ENCODE measurements around the gene HAND1.

The HAND1 gene

DNA sequence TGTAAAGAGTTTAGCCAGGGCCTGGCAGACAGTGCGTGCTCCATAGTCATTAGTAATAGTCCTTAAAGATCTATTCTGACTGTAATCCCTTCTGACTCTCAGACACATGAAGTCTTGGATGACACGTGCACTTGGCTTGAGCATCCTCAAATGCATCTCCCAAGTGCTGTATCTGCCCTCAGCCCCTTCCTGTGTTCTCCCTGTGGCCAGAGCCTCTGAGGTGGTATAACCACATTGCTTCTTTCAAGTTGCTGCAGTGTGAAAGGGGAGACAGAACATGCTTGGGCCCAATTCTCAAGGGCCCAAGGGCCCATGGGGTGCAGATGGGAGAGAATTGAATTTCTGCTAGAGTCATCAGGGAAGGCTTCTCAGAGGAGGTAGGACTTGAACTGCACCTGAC, 30.1 kb upstream of the HAND1 start:
- DNase-seq (ENCODE audit: low spot score): no peak
- CTCF ChIA-PET: interaction anchor here (0.6 kb wide), 1 partner anchor 13 kb away, joined by 4 read pairs; no protein-coding TSS in a partner anchor
- TF ChIP-seq, protein P1, sequence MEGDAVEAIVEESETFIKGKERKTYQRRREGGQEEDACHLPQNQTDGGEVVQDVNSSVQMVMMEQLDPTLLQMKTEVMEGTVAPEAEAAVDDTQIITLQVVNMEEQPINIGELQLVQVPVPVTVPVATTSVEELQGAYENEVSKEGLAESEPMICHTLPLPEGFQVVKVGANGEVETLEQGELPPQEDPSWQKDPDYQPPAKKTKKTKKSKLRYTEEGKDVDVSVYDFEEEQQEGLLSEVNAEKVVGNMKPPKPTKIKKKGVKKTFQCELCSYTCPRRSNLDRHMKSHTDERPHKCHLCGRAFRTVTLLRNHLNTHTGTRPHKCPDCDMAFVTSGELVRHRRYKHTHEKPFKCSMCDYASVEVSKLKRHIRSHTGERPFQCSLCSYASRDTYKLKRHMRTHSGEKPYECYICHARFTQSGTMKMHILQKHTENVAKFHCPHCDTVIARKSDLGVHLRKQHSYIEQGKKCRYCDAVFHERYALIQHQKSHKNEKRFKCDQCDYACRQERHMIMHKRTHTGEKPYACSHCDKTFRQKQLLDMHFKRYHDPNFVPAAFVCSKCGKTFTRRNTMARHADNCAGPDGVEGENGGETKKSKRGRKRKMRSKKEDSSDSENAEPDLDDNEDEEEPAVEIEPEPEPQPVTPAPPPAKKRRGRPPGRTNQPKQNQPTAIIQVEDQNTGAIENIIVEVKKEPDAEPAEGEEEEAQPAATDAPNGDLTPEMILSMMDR (conservative IDR thresholded peaks at IDR 0.05; ENCODE audit: low read depth): no peak
- no peak overlapping the region for H3K27ac ChIP-seq
- POLR2A ChIA-PET (ENCODE audit: low non-redundant PET): no interaction called here

DNA sequence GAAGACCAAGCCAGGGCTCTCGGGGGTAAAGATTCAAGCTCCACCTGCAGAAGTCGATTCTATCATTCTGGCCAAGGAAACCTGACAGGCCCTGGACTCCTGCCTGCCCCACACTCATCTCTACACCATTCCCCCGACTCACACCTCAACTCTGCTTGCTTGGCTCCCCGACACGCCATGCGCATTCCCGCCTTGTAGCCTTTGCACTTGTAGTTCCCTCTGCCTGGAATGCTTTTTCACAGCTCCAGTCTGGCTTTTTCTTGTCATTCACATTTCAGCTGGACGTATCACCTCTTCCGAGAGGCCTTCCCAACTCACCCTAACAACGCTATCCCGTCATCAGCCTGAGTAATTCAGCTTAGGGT, 28.7 kb upstream of the HAND1 start:
- DNase-seq (ENCODE audit: low spot score): no peak
- ChIA-PET CTCF (interaction anchor here (0.6 to 2.0 kb wide), 2 partner anchors 14 to 454 kb away, joined by 3 to 9 read pairs; no protein-coding TSS in a partner anchor), POLR2A (ENCODE audit: low non-redundant PET) (no interaction called here)
- TF ChIP-seq, protein P1 (conservative IDR thresholded peaks at IDR 0.05; ENCODE audit: low read depth): no peak
- no peak overlapping the region for H3K27ac ChIP-seq

DNA sequence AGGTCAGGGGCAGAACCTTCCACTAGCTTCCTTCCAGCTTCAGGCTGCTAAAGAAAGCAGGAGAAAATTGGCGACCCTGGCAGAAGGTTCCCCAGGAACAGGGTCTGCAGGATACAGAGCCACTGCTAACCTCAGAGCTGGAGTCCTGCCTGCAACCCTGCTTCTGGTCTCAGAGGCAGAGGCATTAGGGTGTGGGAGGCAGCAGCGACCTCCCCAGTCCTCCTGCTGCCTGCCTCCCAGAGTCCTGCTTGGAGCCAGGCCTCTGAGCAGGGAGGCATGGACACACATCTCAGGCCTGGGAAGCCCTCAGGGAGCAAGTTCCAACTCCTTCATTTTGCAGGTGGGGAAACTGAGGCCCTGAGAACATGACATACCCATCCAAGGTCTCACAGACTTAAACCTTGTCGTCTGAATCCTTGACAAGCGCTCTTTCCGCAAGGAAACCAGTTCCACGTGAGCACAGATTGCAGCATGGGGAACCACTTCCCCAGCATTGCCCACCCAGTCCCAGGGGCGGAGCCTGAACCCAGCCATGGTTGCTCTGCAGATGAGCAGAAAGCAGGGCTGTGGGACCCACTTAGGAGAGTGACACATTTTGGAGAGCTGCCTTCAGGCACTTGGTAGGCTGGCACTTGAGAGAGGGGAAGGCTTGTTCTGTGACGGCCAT, 28.2 kb upstream of the HAND1 start:
- no peak overlapping the region for H3K27ac ChIP-seq
- ChIA-PET POLR2A (ENCODE audit: low non-redundant PET) (no interaction called here), CTCF (interaction anchor here (2.0 kb wide), 1 partner anchor 15 kb away, joined by 9 read pairs; no protein-coding TSS in a partner anchor)
- DNase-seq (ENCODE audit: low spot score): no peak
- TF ChIP-seq, protein P1 (conservative IDR thresholded peaks at IDR 0.05; ENCODE audit: low read depth): no peak

DNA sequence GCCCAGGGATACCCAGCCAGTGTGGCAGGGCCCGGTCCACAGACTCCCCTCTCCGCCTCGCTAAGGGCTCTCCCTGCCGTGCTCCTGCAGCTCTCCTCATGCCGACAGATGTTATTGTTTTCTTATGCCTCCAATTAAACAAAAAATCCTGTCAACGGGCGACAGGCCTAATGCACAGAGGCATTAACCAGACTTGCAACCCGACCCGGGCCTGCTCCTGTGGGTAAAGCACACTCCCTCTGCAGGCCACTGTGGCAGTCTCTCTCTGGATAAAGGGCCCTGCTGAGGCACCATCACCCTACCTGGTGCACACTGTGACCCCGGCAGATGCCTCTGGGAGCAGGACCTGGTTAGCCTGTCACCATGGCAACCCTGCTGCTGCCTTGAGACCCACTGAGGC, 27.5 kb upstream of the HAND1 start:
- TF ChIP-seq, protein P1 (conservative IDR thresholded peaks at IDR 0.05; ENCODE audit: low read depth): no peak
- DNase-seq (ENCODE audit: low spot score): no peak
- ChIA-PET CTCF (interaction anchor here (0.7 to 1.0 kb wide), 2 partner anchors 13 to 15 kb away, joined by 4 to 9 read pairs; no protein-coding TSS in a partner anchor), POLR2A (ENCODE audit: low non-redundant PET) (no interaction called here)
- H3K27ac ChIP-seq: no peak overlapping the region

DNA sequence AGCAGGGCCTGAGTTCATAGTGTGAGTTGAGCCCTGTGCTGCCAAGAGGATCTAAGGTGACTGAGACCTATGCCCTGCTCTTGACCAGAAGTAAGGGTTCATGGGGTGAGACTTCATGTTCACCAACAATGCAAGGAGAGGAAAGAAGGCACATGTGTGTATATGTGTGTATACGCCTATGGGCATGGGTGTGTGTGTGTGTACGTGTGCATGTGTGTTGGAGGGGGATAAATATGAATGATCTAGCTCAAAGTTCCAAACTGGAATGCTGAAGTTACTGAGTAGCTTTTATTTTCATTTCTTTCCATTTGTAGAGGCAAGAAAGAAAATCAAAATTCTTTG, 25.6 kb upstream of the HAND1 start:
- TF ChIP-seq, protein P1 (conservative IDR thresholded peaks at IDR 0.05; ENCODE audit: low read depth): no peak
- DNase-seq (ENCODE audit: low spot score): no peak
- ChIA-PET POLR2A (ENCODE audit: low non-redundant PET) (no interaction called here), CTCF (interaction anchor here (0.6 to 1.3 kb wide), 3 partner anchors 9 to 98 kb away, joined by 3 to 8 read pairs (median 4); no protein-coding TSS in a partner anchor)
- no peak overlapping the region for H3K27ac ChIP-seq

DNA sequence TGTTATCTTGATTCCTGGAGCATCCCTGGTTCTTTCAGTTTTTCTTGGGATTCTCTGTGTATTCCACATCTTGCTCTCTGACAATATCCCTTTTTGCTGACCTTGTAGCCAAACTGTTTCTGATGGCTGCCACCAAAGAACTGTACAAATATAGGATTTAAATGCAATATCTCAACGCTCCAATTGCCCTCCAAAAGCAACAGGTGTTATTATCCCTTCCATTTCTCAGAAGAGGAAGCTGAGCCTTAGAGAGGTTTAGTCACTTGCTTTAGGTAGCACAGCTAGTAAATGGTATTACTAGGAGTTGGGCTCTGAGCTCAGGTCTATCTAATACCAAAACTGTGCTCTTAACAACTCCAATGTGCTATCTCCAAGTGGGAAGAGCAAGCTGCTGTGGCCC, 24.2 kb upstream of the HAND1 start:
- POLR2A ChIA-PET (ENCODE audit: low non-redundant PET): no interaction called here
- CTCF ChIA-PET: interaction anchor here (0.5 to 2.0 kb wide), 2 partner anchors 19 to 23 kb away, joined by 3 to 9 read pairs; no protein-coding TSS in a partner anchor
- no peak for DNase-seq (ENCODE audit: low spot score)
- no peak overlapping the region for H3K27ac ChIP-seq
- TF ChIP-seq, protein P1 (conservative IDR thresholded peaks at IDR 0.05; ENCODE audit: low read depth): no peak

Data from RWPE1 (cell line).